NCI-H345 (cell line): Measurements from ENCODE around the gene SIAH1.
"Not testable (repeated sequence)": the region's sequence is repeated elsewhere in the genome, so short reads cannot be mapped to it uniquely, and the experiment has no call there.

Experiments used
- DNase-seq: peaks from one replicate; lab custom pipeline; 2025; lab: John Stamatoyannopoulos, UW

Gene SIAH1

DNA sequence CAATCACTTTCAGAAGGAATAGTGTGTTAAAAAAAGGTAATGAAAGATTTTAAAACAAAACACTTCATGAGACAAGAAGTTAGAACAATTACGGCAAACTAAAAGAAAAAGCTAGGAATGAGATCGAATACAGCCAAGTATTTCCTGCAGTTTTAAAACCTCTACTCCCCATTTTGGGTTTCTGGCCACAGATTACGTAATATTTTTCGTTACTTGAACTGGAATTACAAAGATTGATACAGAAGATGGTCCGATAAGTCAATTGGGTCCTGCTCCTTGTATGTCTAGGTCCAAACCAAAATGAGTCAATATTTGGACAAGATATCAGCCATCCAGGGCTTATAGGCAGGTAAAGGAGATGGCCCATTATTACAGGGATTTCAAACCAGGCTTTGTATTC is 52.2 kb downstream of the SIAH1 start:
- DNase-seq = no peak

DNA sequence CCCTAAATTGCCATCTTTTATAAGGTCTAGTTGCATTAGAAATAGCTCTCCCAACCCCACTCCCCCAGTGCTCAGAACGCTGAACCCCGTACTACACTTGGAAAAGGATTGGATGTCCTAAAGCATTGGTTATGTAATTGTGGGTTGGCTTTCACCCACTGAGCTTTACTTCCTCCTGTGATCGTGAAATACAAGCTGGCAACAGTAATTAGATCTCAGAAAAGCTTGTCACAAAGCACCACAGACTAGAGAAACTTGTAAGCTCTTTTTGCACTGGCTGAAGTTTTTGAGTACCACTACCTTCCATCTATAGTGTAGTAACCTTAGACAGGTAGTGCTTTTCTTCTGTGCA is 54.4 kb downstream of the SIAH1 start:
- DNase-seq = no peak

DNA sequence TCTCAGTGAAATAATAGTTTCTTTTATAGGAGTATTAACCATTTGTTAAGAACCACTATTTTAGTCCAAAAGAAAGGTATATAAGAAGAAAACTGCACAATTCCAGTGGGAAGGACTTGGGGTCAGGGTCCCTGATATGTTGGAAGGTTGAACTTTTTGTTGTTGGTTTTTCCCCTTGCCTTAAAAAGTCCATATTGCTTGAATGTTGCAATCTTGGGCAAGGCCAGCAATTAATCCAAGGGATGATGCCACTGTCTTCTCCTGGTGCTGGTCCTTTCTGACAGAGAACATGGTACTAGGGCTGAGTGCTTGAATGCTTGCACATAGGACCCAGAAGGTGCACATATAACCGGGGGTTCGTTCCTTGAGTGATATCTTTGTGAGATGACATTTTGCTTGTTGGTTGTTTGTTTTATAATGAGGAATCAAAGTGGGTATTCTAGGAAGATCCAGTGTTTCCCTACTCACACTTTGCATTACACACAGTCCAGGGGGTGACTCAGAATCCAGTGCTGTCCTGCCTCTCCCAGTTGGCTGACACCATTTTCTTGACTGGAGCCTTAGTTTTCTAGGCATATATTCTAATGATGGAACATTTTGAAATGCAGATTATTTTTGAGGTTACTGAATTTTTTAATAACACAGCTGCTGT is 54.9 kb downstream of the SIAH1 start:
- no peak for DNase-seq

DNA sequence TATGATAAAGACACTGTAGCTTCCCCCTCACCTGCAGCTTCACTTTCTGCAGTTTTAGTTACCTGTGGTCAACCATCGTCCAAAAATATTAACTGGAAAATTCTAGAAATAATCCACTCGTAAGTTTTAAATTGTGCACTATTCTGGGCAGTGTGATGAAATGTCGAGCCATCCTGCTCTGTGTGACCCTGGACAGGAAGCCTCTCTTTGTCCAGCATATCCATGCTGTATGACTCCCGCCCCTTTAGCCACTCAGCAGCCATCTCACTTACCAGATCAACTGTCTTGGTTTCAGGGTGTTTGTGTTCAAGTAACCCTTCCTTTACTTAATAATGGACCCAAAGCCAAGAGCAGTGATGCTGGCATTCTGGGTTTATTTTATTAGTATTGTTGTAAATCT is 56.1 kb downstream of the SIAH1 start:
- DNase-seq = no peak

DNA sequence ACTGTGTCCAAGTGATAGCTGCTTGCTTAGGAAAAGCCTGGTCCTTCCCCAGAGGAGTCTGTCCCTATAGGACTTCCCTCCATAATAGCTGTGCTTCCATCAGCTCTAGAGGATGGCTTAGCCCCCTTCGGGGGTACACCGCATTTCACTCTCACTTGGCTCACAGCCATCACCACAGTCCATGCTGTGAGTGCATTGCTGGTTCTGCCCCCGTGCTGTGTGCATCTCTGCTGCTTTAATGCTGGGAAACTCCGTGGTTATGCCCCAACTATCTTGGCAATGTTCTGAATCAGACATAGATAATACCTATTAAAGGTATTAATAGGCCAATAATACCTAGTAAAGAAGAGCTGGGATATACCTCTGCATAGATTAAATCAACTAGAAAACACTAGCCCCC is 58.3 kb downstream of the SIAH1 start:
- DNase-seq = no peak

DNA sequence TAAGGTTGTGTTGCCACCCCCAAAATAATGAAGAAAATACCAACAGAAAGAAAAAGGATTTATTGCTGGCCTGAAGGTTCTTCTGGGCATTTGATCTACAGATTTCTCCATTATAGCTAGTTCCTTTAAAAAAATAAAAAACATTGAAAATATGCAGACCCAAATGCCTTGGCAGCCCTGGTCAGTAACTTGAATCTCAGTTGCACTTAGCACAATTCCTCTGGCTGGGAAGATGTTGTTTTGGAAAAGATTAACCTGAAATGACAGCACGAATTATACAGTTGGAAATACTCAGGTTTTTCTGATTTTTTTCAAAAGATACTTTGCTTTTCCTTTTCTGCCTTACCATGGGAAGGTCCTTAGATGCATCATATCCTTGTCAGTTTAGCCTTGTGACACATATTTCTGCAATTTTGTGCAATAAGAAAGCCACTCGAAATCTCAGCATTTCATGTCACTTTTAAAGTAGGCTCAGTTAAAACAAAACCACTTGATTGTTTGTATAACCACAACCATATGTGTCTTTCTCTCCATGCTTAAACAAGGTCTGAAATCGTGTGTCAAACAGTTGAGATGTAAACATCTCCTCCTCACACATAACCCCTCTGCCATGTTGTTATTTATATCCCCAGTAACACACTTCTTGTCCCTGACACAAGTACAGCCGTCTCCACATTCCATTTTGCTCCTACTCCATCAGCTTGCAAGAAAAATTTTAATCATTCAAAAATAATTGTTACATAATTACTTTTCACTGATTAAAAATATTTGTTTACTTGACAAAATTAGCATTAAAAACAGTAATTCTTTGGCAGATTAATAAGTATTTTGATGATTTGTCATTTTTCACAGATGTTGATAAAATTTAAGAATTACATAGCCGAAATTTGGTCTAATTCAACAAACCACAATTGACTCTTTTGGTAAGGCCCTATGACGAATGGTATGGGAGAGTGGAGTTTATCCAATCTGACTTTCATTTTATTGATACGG is 61.1 kb downstream of the SIAH1 start:
- no peak for DNase-seq

DNA sequence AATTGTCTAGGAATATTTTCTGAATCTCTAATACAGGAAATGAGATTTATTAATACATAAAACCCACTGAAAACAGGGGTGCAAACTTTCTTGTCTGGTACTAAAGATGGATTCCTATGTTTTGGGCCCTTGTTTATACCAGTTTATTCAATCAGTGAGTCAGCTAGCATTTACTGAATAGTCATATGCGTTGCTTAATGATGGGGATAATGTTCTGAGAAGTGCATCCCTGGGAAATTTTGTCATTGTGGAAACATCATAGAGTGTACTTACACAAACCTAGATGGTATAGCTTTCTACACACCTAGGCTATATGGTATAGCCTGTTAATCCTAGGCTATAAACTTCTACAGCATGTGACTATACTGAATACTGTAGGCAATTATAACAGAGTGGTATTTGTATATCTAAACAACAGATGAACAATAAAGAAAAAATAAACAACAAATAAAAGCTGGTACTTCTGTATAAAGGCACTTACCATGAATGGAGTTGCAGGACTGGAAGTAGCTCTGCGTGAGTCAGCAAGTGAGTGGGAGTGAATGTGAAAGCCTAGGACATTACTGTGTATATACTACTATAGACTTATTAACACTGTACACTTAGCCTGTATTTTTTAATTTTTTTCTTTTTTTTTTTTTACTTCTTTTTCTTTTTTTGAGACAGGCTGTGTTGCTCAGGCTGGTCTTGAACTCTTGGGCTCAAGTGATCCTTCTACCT is 63.7 kb downstream of the SIAH1 start:
- DNase-seq = no peak

DNA sequence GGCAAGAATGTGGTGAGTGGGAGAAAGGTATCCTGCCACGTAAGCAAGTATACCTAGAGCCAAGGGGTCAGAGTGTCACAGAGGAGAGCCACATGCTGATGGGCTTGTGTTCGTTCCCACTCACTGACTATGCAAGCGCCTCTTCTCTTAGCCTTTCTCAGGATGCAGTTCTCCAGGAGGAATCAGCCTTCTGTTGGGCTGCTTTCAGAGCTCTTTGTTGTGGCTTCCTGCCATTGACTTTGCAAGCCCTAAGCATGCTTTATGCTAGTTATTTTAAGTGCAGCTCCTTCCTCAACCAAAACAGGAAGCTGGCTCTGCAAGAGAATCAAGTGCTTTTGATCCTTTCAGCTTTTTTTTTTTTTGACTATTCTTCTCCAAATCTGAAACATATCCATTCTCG is 66.6 kb downstream of the SIAH1 start:
- no peak for DNase-seq

DNA sequence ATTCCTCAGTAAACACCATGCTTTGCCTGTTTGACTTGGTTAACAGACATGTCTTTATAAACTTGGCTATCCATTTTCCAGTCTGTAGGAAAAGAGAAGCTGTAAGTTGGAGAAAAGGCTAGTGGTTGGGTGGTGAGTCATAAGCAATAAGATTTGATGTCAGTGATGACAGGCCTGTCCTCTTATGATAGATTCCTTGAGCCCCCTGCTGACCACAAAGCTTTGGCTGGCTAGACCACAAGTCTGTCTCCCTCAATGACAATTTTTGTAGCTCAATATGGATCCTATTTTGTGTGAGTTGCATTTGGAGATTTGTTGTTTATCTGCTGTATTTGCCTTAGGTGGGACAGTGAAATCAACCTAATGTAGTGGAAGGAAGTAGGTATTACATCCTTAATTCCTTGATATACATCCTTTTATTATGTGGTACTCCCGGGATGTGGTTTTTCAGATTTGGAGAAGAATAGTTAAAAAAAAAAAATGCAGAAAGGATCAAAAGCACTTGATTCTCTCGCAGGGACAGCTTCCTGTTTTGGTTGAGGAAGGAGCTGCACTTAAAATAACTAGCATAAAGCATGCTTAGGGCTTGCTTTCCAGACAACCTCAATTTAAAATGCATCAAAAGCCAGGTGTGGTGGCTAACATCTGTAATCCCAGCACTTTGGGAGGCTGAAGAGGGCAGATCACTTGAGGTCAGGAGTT is 67.4 kb downstream of the SIAH1 start:
- DNase-seq = no peak

DNA sequence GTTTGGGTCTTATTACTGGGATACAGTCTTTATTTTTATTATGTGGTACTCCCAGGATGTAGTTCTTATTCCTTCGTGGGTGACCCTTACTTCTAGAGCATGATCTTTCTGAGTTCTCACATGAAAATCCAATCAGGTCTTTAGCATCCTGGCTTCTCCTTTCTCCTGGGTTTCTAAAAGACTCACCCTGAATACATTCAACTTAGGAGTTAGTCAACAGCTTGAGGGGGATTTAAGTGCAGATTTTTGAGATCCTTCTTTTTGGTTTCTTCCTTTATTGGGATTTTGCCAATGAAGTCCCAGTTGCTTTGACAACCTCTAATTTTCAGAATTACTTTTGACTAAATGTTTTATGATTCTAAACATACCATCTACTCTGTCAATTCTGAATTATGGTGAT is 68.2 kb downstream of the SIAH1 start:
- DNase-seq = no peak

DNA sequence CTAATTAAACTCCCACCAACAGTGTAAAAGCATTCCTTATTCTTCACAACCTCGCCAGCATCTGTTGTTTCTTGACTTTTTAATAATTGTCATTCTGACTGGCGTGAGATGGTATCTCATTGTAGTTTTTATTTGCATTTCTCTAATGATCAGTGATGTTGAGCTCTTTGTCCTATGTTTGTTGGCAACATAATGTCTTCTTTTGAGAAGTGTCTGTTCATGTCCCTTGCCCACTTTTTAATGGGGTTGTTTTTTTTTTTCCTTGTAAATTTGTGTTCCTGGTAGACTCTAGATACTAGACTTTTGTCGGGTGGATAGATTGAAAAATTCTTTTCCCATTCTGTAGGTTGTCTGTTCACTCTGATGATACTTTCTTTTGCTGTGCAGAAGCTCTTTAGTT is 71.3 kb downstream of the SIAH1 start:
- DNase-seq = not testable (repeated sequence)

DNA sequence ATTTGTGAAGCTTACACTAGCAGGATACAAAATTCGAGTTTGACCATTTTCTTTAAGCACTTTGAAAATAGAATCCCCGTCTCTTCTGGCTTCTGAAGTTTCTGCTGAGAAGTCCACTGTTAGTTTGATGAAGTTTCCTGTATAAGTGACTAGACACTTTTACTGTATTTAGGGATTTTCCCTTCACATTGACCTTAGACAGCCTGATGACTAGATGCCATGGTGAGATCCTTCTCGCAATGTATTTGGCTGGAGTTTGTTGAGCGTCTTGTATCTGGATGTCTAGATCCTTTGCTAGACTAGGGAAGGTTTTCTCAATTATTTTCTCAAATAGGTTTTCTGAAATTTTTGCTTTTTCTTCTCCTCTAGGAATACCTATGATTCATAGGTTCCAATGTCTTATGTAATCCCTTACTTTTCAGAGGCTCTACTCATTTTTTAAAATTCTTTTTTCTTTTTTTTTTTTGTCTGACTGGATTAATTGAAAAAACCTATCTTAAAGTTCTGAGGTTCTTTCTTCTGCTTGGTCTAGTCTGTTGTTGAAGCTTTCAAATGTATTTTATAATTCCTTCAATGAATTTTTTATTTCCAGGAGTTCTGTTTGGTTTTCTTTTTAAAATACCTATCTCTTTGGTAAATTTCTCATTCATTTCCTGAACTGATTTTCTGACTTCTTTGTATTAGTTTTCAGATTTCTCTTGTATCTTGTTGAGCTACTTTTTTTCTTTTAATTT is 74.1 kb downstream of the SIAH1 start:
- no peak for DNase-seq
